C4-2B (cell line): Measurements from ENCODE around the gene DGKE.

ENCODE experiments used
- H3K27ac ChIP-seq: fragments of 450-650 bp; 2 replicates; pipeline ENCODE4 v1.5.1; 2017
- CTCF ChIP-seq: fragments of 450-650 bp; conservative IDR thresholded peaks from 2 replicates; pipeline ENCODE4 v1.5.1; 2017; ENCODE audit warnings: mild to moderate bottlenecking
- ZFX ChIP-seq: fragments of 450-650 bp; IDR thresholded peaks from 2 replicates; pipeline ENCODE4 v1.6.1; 2017

The DGKE gene

GRCh38 chr17:56807723-56808122 is 26.2 kb upstream of the DGKE start:
- peak overlapping the region; percentile 74; the same call in 1 of the 2 replicates for H3K27ac ChIP-seq
- TF ChIP-seq ZFX (no peak), CTCF (no peak)

- peak overlapping the region; percentile 74 for H3K27ac ChIP-seq
- TF ChIP-seq CTCF (no peak), ZFX (no peak)
Observed at GRCh38 chr17:56808503-56808902, 25.4 kb upstream of the DGKE start.

GRCh38 chr17:56809106-56809819 is 24.7 kb upstream of the DGKE start:
- H3K27ac ChIP-seq, result peak overlapping the region; percentile 74
- TF ChIP-seq CTCF, result no peak
- TF ChIP-seq ZFX, result no peak

GRCh38 chr17:56809820-56810179 is 24.2 kb upstream of the DGKE start:
- TF ChIP-seq CTCF, result no peak
- TF ChIP-seq ZFX, result no peak

GRCh38 chr17:56810343-56810742 is 23.6 kb upstream of the DGKE start:
- TF ChIP-seq CTCF, result no peak
- TF ChIP-seq ZFX, result no peak
- H3K27ac ChIP-seq, result no peak overlapping the region

More at GRCh38 chr17:56809820-56810179, 24.2 kb upstream of the DGKE start:
- peak overlapping the region; percentile 74 for H3K27ac ChIP-seq

- H3K27ac ChIP-seq, result no peak overlapping the region
- TF ChIP-seq ZFX (no peak), CTCF (no peak)
Observed at GRCh38 chr17:56810891-56811775, 22.8 kb upstream of the DGKE start.

- TF ChIP-seq ZFX (no peak), CTCF (no peak)
- no peak overlapping the region for H3K27ac ChIP-seq
Observed at GRCh38 chr17:56812901-56813388, 21.0 kb upstream of the DGKE start.
